H1 (cell line): ENCODE data around the gene CMIP. TPM values are rescaled to one million over a fixed set of nuclear protein-coding genes. Genes with fewer than 3 reads are reported as not detected.

Source experiments
- CTCF ChIA-PET: fragments of 300-600 bp; sonication (Branson Sonifier 250); formaldehyde crosslinking; loops from one replicate; lab custom pipeline; 2021; ENCODE audit not compliant: partially characterized antibody; lab: Charles Lee
- POLR2A ChIA-PET: fragments of 300-600 bp; sonication (Branson Sonifier 250); formaldehyde crosslinking; loops from one replicate; lab custom pipeline; 2021; ENCODE audit warnings: inconsistent platforms; ENCODE audit not compliant: partially characterized antibody; lab: Charles Lee
- DNase-seq, 2 experiments: peaks; one replicate each; pipeline versions ENCODE4 v3.0.0 to v3.0.0-alpha.2; 2010 to 2022; ENCODE audit warnings: low spot score in 2 of 2, low read depth in 1 of 2, mixed read lengths in 1 of 2
- FAIRE-seq: peaks from 2 replicates; lab custom pipeline; 2011; peaks lifted over from hg19 to GRCh38; lab: Jason Lieb, UNC
- H2AFZ ChIP-seq: 2 replicates; pipeline ENCODE4 v1.8.1; 2012; ENCODE audit warnings: low read length, inconsistent platforms
- H2AK5ac ChIP-seq: 2 replicates; pipeline ENCODE4 v1.6.1; 2013; ENCODE audit warnings: low read depth, low read length
- H2BK120ac ChIP-seq: replicated peaks from 2 replicates; pipeline ENCODE3; 2013; ENCODE audit warnings: low read depth, low read length, inconsistent platforms
- H2BK12ac ChIP-seq: 2 replicates; pipeline ENCODE4 v1.6.1; 2013; ENCODE audit warnings: low read depth, low read length
- H2BK15ac ChIP-seq: 2 replicates; pipeline ENCODE4 v1.6.1; 2013; ENCODE audit warnings: low read length
- H2BK20ac ChIP-seq: 2 replicates; pipeline ENCODE4 v1.6.1; 2013; ENCODE audit warnings: low read length
- H2BK5ac ChIP-seq: 2 replicates; pipeline ENCODE4 v1.6.1; 2013; ENCODE audit warnings: low read depth, low read length
- H3K14ac ChIP-seq: 2 replicates; pipeline ENCODE4 v1.6.1; 2013; ENCODE audit warnings: inconsistent platforms; ENCODE audit not compliant: insufficient read length
- H3K18ac ChIP-seq: 2 replicates; pipeline ENCODE4 v1.6.1; 2013; ENCODE audit warnings: low read length; ENCODE audit errors: extremely low read depth
- H3K23ac ChIP-seq: 2 replicates; pipeline ENCODE4 v1.6.1; 2013; ENCODE audit warnings: inconsistent platforms; ENCODE audit not compliant: insufficient read length
- H3K23me2 ChIP-seq: 2 replicates; pipeline ENCODE4 v1.6.1; 2013; ENCODE audit warnings: low read depth, low read length
- H3K27ac ChIP-seq: 2 replicates; pipeline ENCODE4 v1.6.1; 2011; ENCODE audit warnings: low read depth, low read length, inconsistent platforms
- H3K27me3 ChIP-seq, 4 experiments: replicated peaks in 1 of 4; 1 replicate in 1 of 4; 2 replicates in 3 of 4; pipeline versions ENCODE4 v1.6.1 to v1.8.1; 2011 to 2013; ENCODE audit warnings: low read length in 3 of 4, mild to moderate bottlenecking in 3 of 4, inconsistent platforms in 2 of 4, mixed read lengths in 2 of 4, moderate library complexity in 1 of 4; ENCODE audit not compliant: control insufficient read depth in 3 of 4, insufficient read depth in 3 of 4; ENCODE audit errors: extremely low read depth in 1 of 4
- H3K36me3 ChIP-seq, 4 experiments: 2 replicates each; pipeline versions ENCODE4 v1.6.1 to v1.8.1; 2011 to 2013; ENCODE audit warnings: mild to moderate bottlenecking in 4 of 4, low read length in 3 of 4, moderate library complexity in 2 of 4, control low read depth in 1 of 4, inconsistent platforms in 1 of 4; ENCODE audit not compliant: insufficient read depth in 4 of 4, control insufficient read depth in 2 of 4
- H3K4ac ChIP-seq: replicated peaks from 2 replicates; pipeline ENCODE3; 2013; ENCODE audit warnings: low read length, low read depth, mixed read lengths, inconsistent platforms; ENCODE audit not compliant: insufficient read length
- H3K4me1 ChIP-seq, 4 experiments: replicated peaks in 1 of 4; 1 replicate in 1 of 4; 2 replicates in 3 of 4; pipeline versions ENCODE4 v1.6.1 to v1.8.1; 2011 to 2013; ENCODE audit warnings: low read length in 3 of 4, inconsistent platforms in 2 of 4, mixed read lengths in 1 of 4; ENCODE audit not compliant: insufficient read depth in 4 of 4, control insufficient read depth in 3 of 4
- H3K4me2 ChIP-seq, 2 experiments: 2 replicates each; pipeline versions ENCODE4 v1.6.1 to v1.8.1; 2011 to 2013; ENCODE audit warnings: low read depth in 2 of 2, low read length in 2 of 2, control low read depth in 1 of 2, inconsistent platforms in 1 of 2, mild to moderate bottlenecking in 1 of 2; ENCODE audit not compliant: insufficient read depth in 1 of 2
- H3K4me3 ChIP-seq, 4 experiments: fragments of 200-600, 300-600 bp in 1 of 4; sonication (generic), shearing (Covaris generic), sonication (Bioruptor Twin) in 1 of 4; 2 replicates each; pipeline versions ENCODE4 v1.5.1 to v1.8.1; 2011 to 2016; ENCODE audit warnings: low read length in 4 of 4, low read depth in 3 of 4, control low read depth in 2 of 4, inconsistent platforms in 2 of 4, mild to moderate bottlenecking in 2 of 4, mixed read lengths in 1 of 4, moderate library complexity in 1 of 4; ENCODE audit not compliant: insufficient read depth in 2 of 4; ENCODE audit errors: extremely low read depth in 1 of 4
- H3K56ac ChIP-seq: replicated peaks from 2 replicates; pipeline ENCODE3; 2013; ENCODE audit warnings: low read depth, mild to moderate bottlenecking, mixed read lengths, low read length, inconsistent platforms; ENCODE audit not compliant: insufficient read length
- H3K79me1 ChIP-seq: 2 replicates; pipeline ENCODE4 v1.6.1; 2013; ENCODE audit warnings: low read depth, low read length, control low read depth
- H3K79me2 ChIP-seq, 2 experiments: 2 replicates each; pipeline versions ENCODE4 v1.6.1 to v1.8.1; 2012 to 2013; ENCODE audit warnings: low read length in 2 of 2, mild to moderate bottlenecking in 2 of 2, inconsistent platforms in 1 of 2; ENCODE audit not compliant: insufficient read depth in 2 of 2, control insufficient read depth in 1 of 2
- H3K9ac ChIP-seq, 4 experiments: replicated peaks in 1 of 4; 1 replicate in 1 of 4; 2 replicates in 3 of 4; pipeline versions ENCODE4 v1.6.1 to v1.8.1; 2011 to 2013; ENCODE audit warnings: low read depth in 3 of 4, low read length in 3 of 4, control low read depth in 2 of 4, mild to moderate bottlenecking in 2 of 4, moderate library complexity in 2 of 4, inconsistent platforms in 1 of 4; ENCODE audit errors: extremely low read depth in 1 of 4
- H3K9me3 ChIP-seq, 2 experiments: 2 replicates each; pipeline versions ENCODE4 v1.6.1 to v1.8.1; 2012 to 2013; ENCODE audit warnings: mild to moderate bottlenecking in 2 of 2, moderate library complexity in 2 of 2, control low read depth in 1 of 2, inconsistent platforms in 1 of 2, low read depth in 1 of 2, low read length in 1 of 2, mixed read lengths in 1 of 2; ENCODE audit not compliant: insufficient read depth in 2 of 2
- H4K20me1 ChIP-seq, 2 experiments: replicated peaks in 1 of 2; 2 replicates each; pipeline versions ENCODE3 to v1.8.1; 2011 to 2013; ENCODE audit warnings: inconsistent platforms in 2 of 2, low read length in 2 of 2, mild to moderate bottlenecking in 1 of 2; ENCODE audit not compliant: insufficient read depth in 2 of 2, control insufficient read depth in 1 of 2
- H4K5ac ChIP-seq: 2 replicates; pipeline ENCODE4 v1.6.1; 2013; ENCODE audit warnings: low read length, low read depth, mixed read lengths, inconsistent platforms; ENCODE audit not compliant: insufficient read length
- H4K8ac ChIP-seq: 2 replicates; pipeline ENCODE4 v1.8.0; 2013; ENCODE audit warnings: mild to moderate bottlenecking, moderate library complexity, low read length, inconsistent platforms; ENCODE audit not compliant: insufficient read depth; ENCODE audit errors: extremely low read depth
- H4K91ac ChIP-seq: replicated peaks from 2 replicates; pipeline ENCODE3; 2013; ENCODE audit warnings: low read length, mixed read lengths, inconsistent platforms; ENCODE audit not compliant: insufficient read length
- CEBPB ChIP-seq: IDR thresholded peaks from 2 replicates; pipeline ENCODE4 v1.6.1; 2012; ENCODE audit warnings: low read depth, low read length
- CHD1 ChIP-seq: IDR thresholded peaks from 2 replicates; pipeline ENCODE4 v1.6.1; 2012; ENCODE audit warnings: low read depth, low read length, improper control_type of control experiment
- E2F6 ChIP-seq: IDR thresholded peaks from 2 replicates; pipeline ENCODE4 v1.6.1; 2012; ENCODE audit warnings: inconsistent platforms
- JUND ChIP-seq: IDR thresholded peaks from 2 replicates; pipeline ENCODE4 v1.6.1; 2011; ENCODE audit warnings: mild to moderate bottlenecking, improper control_type of control experiment, low read length
- RXRA ChIP-seq: IDR thresholded peaks from 2 replicates; pipeline ENCODE4 v1.6.1; 2011; ENCODE audit warnings: low read depth, mild to moderate bottlenecking, low read length, moderate library complexity; ENCODE audit not compliant: insufficient read depth
- SP2 ChIP-seq: IDR thresholded peaks from 2 replicates; pipeline ENCODE4 v1.6.1; 2012; ENCODE audit warnings: mild to moderate bottlenecking, low read length, inconsistent platforms
- WGBS, 2 experiments: shearing (Covaris generic) in 1 of 2; methylation state at CpG; one replicate each; pipeline versions ENCODE4 v1.1.6 to v1.1.7; 2013 to 2015; ENCODE audit warnings: low lambda C conversion rate in 2 of 2, mixed read lengths in 2 of 2, inconsistent platforms in 1 of 2, low coverage in 1 of 2, missing lambda C conversion rate in 1 of 2; ENCODE audit not compliant: insufficient replicate concordance in 2 of 2, insufficient coverage in 1 of 2, insufficient read length in 1 of 2; ENCODE audit errors: extremely low coverage in 1 of 2, missing lambda C conversion rate in 1 of 2; 5-methylcytosine and 5-hydroxymethylcytosine counted together
- polyA plus RNA-seq, 7 experiments: library from polyadenylated mRNA; depleted of rRNA in 3 of 7; stranded (reverse) in 5 of 7; unstranded in 2 of 7; fragments of >200 nt in 5 of 7; fragments of 200-250 nt in 2 of 7; gene quantifications; 1 replicate in 5 of 7; 2 replicates in 1 of 7; 4 replicates in 1 of 7; pipeline versions ENCODE4 v1.2.1 to v1.2.3, GENCODE V29; 2011 to 2013; ENCODE audit warnings: missing spikeins in 2 of 7, mixed read lengths in 2 of 7
- total RNA-seq: library from RNA; stranded (reverse); fragmentation: NEBNext Ultra II Directional; extraction: Animal tissue kit (Norgen Biotek cat#: 25700); gene quantifications from 2 replicates; pipeline ENCODE4 v1.2.1, GENCODE V29; 2021

CMIP gene
- total and polyA plus RNA-seq, 2 of the 8 experiments (the other 6 are each of a cell fraction or from before 2014, with no cell fraction given), result 7.9 to 53.2 TPM

DNA sequence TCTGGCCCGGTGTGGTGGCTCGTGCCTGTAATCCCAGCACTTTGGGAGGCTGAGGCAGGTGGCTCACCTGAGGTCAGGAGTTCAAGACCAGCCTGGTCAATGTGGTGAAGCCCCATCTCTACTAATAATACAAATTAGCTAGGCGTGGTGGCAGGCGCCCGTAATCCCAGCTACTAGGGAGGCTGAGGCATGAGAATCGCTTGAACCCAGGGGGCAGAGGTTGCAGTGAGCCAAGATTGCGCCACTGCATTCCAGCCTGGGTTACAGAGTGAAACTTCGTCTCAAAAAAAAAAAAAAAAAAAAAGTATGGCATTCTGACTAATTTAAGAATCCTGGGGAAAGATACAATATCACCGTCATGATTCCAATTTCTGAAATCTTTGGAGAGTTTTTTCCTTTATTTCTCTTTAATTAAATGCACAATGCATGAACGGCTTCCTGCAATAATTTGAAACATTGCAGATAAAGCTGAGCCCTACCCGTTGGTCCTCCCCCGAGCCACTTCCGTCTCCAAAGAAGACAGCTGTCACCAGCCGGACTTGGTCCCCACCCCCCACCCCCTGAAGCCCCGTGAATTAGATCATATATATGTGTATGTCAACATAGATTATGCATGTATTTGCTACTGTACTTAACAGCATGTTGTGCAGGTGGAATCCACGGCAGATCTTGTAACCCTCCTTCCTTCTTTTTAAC is 191.8 kb downstream of the CMIP start:
- POLR2A ChIA-PET, result no interaction called here
- Histone ChIP-seq H2BK120ac (no peak overlapping the region), H3K23ac (no peak overlapping the region), H2BK5ac (no peak overlapping the region), H3K4me3 (no peak overlapping the region), H3K4me1 (peaks cover 8 to 37% (median 16%) of the 10 kb centered on the region in 4 experiments), H2BK12ac (no peak overlapping the region), H3K9ac (no peak overlapping the region; a peak in 1 of 7 replicates), H4K20me1 (peaks cover 5 to 10% of the 10 kb centered on the region in 2 experiments), H3K27me3 (no peaks in the 10 kb centered on the region), H2AFZ (no peak overlapping the region), H3K56ac (no peak overlapping the region), H3K36me3 (no peaks in the 10 kb centered on the region), H3K27ac (no peak overlapping the region), H3K79me1 (peaks cover 6% of the 10 kb centered on the region), H3K4ac (no peak overlapping the region), H3K18ac (no peak overlapping the region), H2BK15ac (no peak overlapping the region), H4K8ac (no peak overlapping the region), H3K79me2 (peaks cover 0 to 24% of the 10 kb centered on the region in 2 experiments; a peak in 1 of 4 replicates), H4K91ac (no peak overlapping the region), H2BK20ac (no peak overlapping the region), H3K23me2 (no peaks in the 10 kb centered on the region), H4K5ac (no peak overlapping the region), H2AK5ac (no peak overlapping the region), H3K4me2 (no peak overlapping the region), H3K14ac (no peak overlapping the region), H3K9me3 (no peaks in the 10 kb centered on the region)
- TF ChIP-seq JUND, result no peak
- no peak for TF ChIP-seq E2F6
- no peak for TF ChIP-seq CHD1
- TF ChIP-seq CEBPB, result 0 out of 2 replicates have a peak, but pooled peaks have one; percentile 15
- no peak for TF ChIP-seq SP2
- no peak for TF ChIP-seq RXRA
- CTCF ChIA-PET, result interaction anchor here (0.6 to 3.3 kb wide), 5 partner anchors 14 to 76 kb away, joined by 3 to 15 read pairs (median 4); no protein-coding TSS in a partner anchor
- FAIRE-seq, result no peak
- WGBS, 2 experiments, result 94% methylated on average over 14 of the region's 16 CpGs; no CpG with 5 or more reads in 1 of the 2 experiments
- no peak for DNase-seq
